GM18861 (cell line): ENCODE data around the gene EIF3D.

ENCODE experiments used
- ATAC-seq: cut with Tn5 transposase; IDR thresholded peaks from one replicate; pipeline ENCODE4 v1.9.1; 2021; ENCODE audit not compliant: unreplicated experiment

Gene EIF3D, protein sequence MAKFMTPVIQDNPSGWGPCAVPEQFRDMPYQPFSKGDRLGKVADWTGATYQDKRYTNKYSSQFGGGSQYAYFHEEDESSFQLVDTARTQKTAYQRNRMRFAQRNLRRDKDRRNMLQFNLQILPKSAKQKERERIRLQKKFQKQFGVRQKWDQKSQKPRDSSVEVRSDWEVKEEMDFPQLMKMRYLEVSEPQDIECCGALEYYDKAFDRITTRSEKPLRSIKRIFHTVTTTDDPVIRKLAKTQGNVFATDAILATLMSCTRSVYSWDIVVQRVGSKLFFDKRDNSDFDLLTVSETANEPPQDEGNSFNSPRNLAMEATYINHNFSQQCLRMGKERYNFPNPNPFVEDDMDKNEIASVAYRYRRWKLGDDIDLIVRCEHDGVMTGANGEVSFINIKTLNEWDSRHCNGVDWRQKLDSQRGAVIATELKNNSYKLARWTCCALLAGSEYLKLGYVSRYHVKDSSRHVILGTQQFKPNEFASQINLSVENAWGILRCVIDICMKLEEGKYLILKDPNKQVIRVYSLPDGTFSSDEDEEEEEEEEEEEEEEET

DNA sequence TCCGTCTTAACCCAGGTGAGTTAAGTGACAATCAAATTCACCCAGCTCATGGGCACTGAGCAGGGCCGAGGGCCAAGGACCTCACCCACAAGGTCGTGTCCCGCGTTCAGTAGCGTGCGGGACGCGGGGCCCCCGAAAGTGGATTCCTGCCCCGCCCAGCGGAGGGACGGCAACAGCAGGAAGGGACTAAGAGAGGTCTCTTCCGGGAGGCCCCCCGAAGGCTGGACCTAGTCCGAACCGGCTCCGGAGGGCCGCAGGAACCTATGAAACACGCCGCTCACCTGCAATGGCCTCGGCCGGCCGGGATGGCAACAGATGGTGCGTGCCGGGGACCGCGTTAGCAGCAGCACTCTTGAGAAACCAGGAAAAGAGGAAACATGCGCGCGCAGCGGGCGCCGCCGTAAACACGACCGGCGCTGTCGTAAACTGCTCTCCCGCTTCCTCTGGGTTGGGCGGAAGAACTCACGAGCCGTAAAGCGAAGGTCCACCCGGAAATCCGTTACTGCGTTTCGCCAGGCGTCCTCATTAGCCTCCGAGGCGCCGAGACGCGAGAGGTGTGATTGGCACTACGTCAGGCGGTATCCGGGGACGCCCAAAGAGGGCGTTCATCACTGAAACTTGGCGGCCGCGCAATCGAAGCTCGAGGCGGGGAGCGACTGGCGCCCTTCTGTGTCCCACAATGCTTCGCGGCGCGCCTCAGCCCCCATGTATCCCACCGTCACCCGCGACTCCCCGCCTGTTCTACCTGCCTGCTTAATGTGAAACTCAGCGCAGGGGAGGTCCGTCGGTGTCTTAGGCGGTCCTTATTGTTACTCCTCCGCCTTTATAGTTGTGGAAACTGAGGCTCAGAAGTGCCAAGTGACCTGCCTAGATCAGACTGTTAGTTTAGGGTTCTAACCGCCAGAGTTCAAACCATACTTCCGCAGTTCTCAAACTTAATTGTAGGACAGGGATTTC is at the start of gene EIF3D:
TSS of gene EIF3D (minus strand) at position 372 of the 957 bp plus-strand sequence. CDS start 3,045 bp downstream, outside the sequence.
- ATAC-seq, result peak; percentile 89

DNA sequence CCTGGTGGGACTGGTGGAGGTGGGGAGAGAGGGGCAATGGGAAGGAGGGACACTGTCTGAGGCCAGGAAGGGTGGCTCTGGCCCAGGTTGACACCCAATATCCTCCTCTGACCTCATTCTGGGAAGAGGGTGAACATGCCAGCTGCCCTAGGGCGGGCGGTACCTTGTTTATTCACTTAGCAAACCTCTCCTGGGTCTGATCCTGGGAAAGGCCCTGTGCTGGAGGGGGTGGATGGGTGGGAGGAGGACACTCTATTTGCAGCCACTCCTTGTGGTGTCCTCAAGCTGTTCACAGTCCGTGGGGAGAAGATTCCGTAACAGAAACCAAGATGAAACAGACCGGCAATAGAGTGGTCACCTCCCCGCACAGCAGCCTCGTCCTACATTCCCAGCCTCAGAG is 49.7 kb upstream of the EIF3D start:
- no peak for ATAC-seq

GRCh38 chr22:36577019-36577418 is 48.1 kb upstream of the EIF3D start:
- ATAC-seq, result no peak

DNA sequence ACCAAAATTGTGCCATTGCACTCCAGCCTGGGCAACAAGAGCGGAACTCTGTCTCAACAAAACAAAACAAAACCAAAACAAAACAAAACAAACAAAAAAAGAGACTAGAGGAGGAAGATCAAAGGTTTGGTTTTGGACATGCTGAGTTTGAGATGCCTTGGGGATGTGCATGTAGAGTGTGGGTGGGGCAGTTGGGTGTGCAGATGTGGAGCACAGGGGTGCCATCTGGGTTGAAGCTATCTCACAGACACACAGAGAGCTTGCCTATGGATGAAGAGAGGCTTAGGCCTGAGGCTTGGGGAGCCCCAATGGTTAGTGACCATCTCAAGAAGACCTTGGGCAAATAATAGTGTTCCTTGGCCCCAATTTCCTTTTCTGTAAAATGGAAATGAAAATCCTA is 45.8 kb upstream of the EIF3D start:
- ATAC-seq, result no peak

DNA sequence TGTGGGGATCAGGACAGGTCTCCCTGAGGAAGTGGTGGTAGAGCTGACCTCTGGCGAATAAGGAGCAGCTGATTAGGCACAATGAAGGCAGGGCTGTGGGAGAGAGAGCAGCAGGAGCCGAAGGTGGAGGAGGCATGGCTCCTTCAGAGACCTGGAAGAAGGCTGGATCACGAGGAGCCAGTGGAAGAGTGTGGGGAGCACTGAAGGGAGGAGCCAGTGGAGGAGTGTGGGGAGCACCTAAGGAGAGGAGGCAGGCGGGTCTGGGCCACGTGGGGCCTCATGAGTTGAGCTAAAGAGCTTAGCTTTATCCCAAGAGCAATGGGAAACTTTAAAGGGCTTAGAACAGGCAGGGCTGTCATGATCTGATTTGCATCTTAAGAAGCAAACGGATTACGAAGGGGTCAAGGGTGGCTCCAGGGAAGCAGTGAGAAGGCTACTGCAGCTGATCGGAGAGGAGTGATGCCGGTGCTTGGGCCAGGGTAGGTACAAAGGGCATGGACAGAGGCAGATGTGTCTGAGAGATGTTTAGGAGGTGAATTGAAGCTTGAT is 44.9 kb upstream of the EIF3D start:
- no peak for ATAC-seq

- ATAC-seq, result no peak
Measured at GRCh38 chr22:36571991-36572390, 43.0 kb upstream of the EIF3D start.

- no peak for ATAC-seq
Measured at GRCh38 chr22:36569999-36570398, 41.0 kb upstream of the EIF3D start.

- no peak for ATAC-seq
Measured at GRCh38 chr22:36568846-36569245, 39.9 kb upstream of the EIF3D start.

DNA sequence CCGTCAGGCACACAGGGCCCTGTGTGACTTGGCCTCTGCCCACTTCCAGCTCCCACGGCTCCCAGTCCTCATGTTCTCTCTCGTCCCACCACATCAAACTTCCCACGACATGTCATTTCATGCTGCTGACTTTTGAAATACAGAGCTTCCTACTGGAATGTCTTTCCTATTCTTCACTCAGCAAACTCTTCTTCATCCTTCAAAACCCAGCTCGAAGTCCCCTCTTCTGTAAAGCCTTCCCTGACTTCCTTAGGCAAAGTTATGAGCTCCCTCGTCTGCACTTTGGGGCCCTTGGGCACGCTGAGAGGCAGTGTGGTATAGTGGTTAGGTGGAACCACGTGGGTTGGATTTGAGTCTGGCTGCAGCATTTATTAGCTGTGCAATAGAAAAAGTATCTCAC is 37.8 kb upstream of the EIF3D start:
- no peak for ATAC-seq

- ATAC-seq, result no peak
Measured at GRCh38 chr22:36565686-36566085, 36.7 kb upstream of the EIF3D start.

DNA sequence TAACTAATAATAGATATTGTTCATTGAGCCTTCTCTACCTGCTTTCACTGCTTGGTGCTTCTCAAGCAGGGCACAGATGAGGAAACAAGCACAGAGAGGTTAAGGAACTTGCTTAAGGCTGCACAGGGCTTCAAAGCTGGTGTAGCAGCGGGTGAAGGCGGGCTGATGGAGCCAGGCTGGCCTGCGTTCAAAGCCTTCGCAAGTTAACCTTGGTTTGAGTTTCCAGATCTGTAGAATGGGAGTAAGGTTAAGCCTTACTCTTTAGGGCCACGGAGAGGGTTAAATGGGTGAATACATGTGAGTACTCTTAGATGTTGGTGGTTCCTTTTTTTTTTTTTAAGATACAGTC is 36.2 kb upstream of the EIF3D start:
- no peak for ATAC-seq

DNA sequence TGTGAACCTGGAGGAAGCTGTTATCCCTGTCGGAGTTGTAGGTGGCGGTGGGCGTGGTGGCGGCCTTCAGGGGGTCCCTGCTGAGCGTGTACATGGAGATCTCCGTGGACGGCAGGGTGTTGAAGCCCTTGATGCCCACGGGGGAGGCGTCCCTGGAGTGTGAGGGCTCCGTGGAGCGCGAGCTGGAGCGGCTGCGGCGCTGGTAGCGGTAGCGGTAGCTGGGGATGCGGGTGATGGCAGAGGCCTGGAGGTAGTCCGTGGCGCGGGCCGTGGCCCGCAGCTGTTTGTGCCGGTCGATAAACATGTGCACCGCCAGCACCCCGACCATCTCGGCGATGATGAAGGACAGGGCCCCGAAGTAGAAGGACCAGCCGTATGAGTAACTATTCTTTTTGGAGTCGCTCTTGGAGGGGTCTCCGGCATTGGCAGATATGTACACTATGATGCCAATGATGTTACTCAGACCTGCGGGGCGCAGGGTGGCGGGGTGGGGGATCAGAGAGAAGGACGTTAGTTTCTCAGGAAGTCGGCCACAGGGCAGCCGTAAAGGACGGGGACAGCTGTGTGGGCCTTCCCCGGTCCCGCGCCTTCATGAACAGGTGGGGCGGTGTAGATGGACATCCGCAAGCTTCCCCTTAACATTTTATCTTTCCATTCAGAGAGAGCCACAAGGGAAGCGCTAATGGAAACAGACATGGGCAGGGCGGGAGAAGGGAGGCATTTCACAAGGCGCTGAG is 35.6 kb upstream of the EIF3D start:
- ATAC-seq, result no peak

DNA sequence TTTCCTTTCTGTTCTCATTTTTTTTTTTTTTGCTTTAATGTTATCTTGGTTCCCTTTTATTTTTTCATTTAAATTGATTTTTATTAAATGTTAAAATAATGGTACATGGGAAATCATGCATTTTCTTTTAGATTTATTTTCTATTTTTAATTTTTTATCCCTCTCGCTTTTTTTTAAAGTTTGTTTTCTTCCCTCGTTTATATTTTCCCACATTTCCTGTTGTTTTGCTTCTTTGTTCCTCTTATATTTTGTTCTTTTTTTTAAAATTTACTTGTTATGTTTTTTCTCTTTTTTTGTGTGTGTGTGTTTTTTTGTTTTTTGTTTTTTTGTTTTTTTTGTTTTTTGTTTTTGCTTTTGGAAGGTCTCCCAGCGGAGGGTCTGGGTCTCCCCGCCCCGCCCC is 34.9 kb upstream of the EIF3D start:
- ATAC-seq, result no peak

DNA sequence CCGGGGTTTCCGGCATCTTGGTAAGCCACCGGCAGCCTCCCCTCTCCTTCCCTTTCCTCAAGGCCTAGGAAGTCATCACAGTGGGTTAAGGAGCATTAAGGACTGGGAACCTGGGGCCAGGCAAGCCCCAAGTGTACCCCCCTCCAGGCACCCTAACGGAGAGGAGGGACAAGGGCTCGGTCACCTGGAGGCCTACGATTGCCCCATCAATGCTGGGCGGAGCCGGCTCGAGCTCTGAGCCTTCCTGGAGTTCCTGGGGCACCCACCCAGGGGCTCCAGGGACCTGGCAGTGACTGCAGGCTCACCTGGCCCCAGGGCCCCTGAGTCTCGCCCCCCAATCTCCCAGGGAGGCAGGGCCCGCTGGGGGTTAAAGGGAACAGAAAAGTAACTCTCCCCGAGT is 34.5 kb upstream of the EIF3D start:
- ATAC-seq, result no peak

DNA sequence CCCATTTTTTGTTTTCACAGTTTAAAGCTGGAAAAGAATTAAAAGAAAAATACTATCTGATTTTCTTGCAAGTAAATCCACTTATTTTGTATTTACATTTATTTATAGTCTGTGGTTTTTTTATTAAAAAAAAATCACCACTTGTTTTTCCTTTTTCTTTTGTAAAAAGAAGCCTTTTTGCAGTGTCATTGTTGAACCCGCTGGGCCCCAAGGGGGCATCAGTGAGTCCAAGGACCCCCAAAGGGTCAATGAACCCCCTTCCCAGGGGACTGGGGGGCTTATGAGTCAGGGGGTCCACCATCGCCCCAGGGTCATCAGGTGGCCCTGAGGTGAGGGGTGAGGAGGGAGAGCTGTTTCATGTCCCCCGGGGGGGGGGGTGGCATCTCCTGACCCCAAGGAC is 34.0 kb upstream of the EIF3D start:
- no peak for ATAC-seq

DNA sequence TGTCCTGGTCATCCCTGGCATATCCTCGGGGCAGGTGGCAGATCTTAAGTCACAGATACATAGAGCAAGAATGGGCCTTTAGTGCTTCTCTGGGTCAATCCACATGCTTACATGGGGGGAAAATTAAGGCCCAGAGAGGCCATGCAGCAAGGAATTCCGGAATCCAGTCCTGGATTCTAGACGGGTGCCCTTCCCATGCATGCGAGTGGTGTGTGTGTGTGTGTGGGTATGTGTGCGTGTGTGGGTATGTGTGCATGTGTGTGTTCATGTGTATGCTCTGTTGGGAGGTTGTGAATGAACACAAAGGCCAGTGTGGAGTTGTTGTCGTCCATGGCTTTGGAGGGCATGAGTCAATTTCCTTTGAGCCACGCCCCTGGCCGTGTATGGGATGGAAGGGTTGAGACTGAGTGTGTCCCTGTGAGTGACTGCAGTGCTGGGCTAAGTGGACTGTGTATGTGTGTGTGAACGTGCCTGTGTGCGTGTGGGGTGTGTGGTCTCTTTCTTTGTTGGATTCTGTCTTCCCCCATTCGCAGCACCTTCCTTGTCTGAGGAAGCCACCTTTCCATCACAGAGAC is 33.4 kb upstream of the EIF3D start:
- no peak for ATAC-seq

GRCh38 chr22:36561291-36561811 is 32.4 kb upstream of the EIF3D start:
- no peak for ATAC-seq

DNA sequence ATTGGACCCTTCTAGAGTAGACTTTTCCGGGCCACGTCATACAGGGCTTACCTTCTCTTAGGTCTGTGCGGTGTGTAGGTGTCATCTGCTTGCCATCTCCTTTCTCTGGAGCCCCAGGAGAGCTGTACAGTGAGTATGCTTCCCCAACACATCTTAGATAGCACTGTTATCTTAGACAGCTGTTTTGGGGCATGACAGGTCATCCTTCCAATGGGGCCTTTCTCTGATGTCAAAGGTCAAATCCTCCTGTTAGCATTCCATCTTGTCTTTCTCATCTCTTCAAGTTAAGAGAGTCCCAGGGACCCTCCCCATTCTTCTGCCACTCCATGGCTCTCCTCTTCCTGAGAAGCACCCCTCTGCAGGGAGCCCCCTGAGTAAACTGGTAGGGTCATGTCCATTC is 31.0 kb upstream of the EIF3D start:
- ATAC-seq, result no peak

DNA sequence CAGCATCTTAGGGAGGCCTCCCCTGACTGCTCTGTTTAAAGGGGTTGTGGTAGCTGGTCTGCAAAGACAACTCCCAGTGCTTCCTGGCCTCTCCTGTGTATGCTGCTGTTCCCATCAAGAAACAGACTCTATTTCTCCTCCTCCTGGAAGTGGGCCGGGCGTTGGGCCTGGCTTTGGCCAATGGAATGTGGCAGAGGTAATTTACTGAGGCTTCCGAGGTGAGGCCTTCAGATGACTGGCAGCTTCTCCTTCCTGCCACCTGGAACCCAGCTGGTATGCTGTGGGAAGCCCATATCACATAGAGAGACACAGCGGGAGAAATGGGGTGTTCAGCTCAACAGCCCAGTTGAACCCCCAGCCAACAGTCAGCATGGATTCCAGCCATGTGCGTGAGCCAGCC is 25.1 kb upstream of the EIF3D start:
- ATAC-seq, result no peak

DNA sequence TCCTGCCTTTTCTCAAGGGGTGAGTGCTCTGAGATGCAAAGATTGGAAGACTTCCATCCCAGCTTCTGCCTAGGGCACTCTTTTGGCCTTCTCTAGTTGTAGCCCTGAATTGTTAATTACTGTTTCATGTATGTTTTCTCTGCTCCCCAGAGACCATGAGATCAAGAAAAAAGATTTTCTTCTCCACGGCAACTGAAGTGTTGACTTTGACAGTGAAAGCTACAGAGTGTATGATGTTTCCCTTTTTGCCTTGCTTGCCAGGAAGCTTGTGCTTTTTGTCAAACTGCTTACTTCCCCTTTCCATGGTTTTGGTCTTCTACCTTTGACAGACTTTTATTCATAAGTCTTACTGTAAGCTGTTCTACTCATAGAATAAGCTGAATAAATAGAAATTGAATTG is 23.3 kb upstream of the EIF3D start:
- ATAC-seq, result no peak
